ENCODE data around the gene WDR5. TPM values are rescaled to one million over a fixed set of nuclear protein-coding genes. Genes with fewer than 3 reads are reported as not detected.

Gene WDR5
- polyA plus RNA-seq, 4 donors, result 14.6 to 36.7 (median 23.2) TPM

- DNase-seq (no peak), FAIRE-seq (no peak)
- Histone ChIP-seq H3K4me1 (ENCODE audit: control insufficient read depth in 3 of 3, insufficient read depth in 2 of 3, low read depth in 1 of 3, low read length in 2 of 3) (no peaks in the 10 kb centered on the region), H3K36me3 (ENCODE audit: control insufficient read depth in 3 of 3, insufficient read depth in 2 of 3, low read depth in 1 of 3, low read length in 3 of 3) (no peaks in the 10 kb centered on the region), H3K27me3 (ENCODE audit: control insufficient read depth in 3 of 3, insufficient read depth in 3 of 3, low read length in 3 of 3) (no peaks in the 10 kb centered on the region), H3K27ac (ENCODE audit: low read depth in 1 of 3, low read length in 2 of 3) (no peak overlapping the region), H3K4me3 (ENCODE audit: low read depth in 1 of 3, low read length in 3 of 3) (no peak overlapping the region), H3K9me3 (ENCODE audit: control insufficient read depth in 2 of 2, insufficient read depth in 1 of 2, low read depth in 1 of 2, low read length in 1 of 2) (peaks cover 0 to 3% of the 10 kb centered on the region in 2 donors)
- WGBS, 3 donors, result 87 to 88% (median 87%) methylated on average over 6 of the region's 6 CpGs
Measured at GRCh38 chr9:134196911-134197310, 61.0 kb downstream of the WDR5 start.

- DNase-seq (no peak), FAIRE-seq (no peak)
- peaks cover 0 to 4% of the 10 kb centered on the region in 2 donors for H3K9me3 ChIP-seq (ENCODE audit: control insufficient read depth in 2 of 2, insufficient read depth in 1 of 2, low read depth in 1 of 2, low read length in 1 of 2)
- no peak overlapping the region for H3K27ac ChIP-seq (ENCODE audit: low read depth in 1 of 3, low read length in 2 of 3)
- no peaks in the 10 kb centered on the region for H3K27me3 ChIP-seq (ENCODE audit: control insufficient read depth in 3 of 3, insufficient read depth in 3 of 3, low read length in 3 of 3)
- H3K4me3 ChIP-seq (ENCODE audit: low read depth in 1 of 3, low read length in 3 of 3), result no peak overlapping the region
- WGBS, 3 donors, result 80 to 92% (median 86%) methylated on average over 3 of the region's 3 CpGs
- H3K36me3 ChIP-seq (ENCODE audit: control insufficient read depth in 3 of 3, insufficient read depth in 2 of 3, low read depth in 1 of 3, low read length in 3 of 3), result no peaks in the 10 kb centered on the region
- H3K4me1 ChIP-seq (ENCODE audit: control insufficient read depth in 3 of 3, insufficient read depth in 2 of 3, low read depth in 1 of 3, low read length in 2 of 3), result no peaks in the 10 kb centered on the region
Measured at GRCh38 chr9:134198791-134199190, 62.9 kb downstream of the WDR5 start.

GRCh38 chr9:134200730-134201129 is 64.8 kb downstream of the WDR5 start:
- FAIRE-seq (no peak), DNase-seq (no peak)
- H3K27me3 ChIP-seq (ENCODE audit: control insufficient read depth in 3 of 3, insufficient read depth in 3 of 3, low read length in 3 of 3), result no peaks in the 10 kb centered on the region
- peaks cover 0 to 8% (median 2%) of the 10 kb centered on the region in 3 donors for H3K4me1 ChIP-seq (ENCODE audit: control insufficient read depth in 3 of 3, insufficient read depth in 2 of 3, low read depth in 1 of 3, low read length in 2 of 3)
- H3K9me3 ChIP-seq (ENCODE audit: control insufficient read depth in 2 of 2, insufficient read depth in 1 of 2, low read depth in 1 of 2, low read length in 1 of 2), result peaks cover 0 to 8% of the 10 kb centered on the region in 2 donors
- H3K4me3 ChIP-seq (ENCODE audit: low read depth in 1 of 3, low read length in 3 of 3), result no peak overlapping the region
- WGBS, 3 donors, result 46 to 54% (median 50%) methylated on average over 1 of the region's 1 CpG
- no peaks in the 10 kb centered on the region for H3K36me3 ChIP-seq (ENCODE audit: control insufficient read depth in 3 of 3, insufficient read depth in 2 of 3, low read depth in 1 of 3, low read length in 3 of 3)
- H3K27ac ChIP-seq (ENCODE audit: low read depth in 1 of 3, low read length in 2 of 3), result no peak overlapping the region

GRCh38 chr9:134203224-134203623 is 67.3 kb downstream of the WDR5 start:
- Histone ChIP-seq H3K4me3 (ENCODE audit: low read depth in 1 of 3, low read length in 3 of 3) (no peak overlapping the region), H3K4me1 (ENCODE audit: control insufficient read depth in 3 of 3, insufficient read depth in 2 of 3, low read depth in 1 of 3, low read length in 2 of 3) (peaks cover 0 to 8% (median 2%) of the 10 kb centered on the region in 3 donors), H3K27me3 (ENCODE audit: control insufficient read depth in 3 of 3, insufficient read depth in 3 of 3, low read length in 3 of 3) (no peaks in the 10 kb centered on the region), H3K27ac (ENCODE audit: low read depth in 1 of 3, low read length in 2 of 3) (no peak overlapping the region), H3K36me3 (ENCODE audit: control insufficient read depth in 3 of 3, insufficient read depth in 2 of 3, low read depth in 1 of 3, low read length in 3 of 3) (no peaks in the 10 kb centered on the region), H3K9me3 (ENCODE audit: control insufficient read depth in 2 of 2, insufficient read depth in 1 of 2, low read depth in 1 of 2, low read length in 1 of 2) (peaks cover 0 to 8% of the 10 kb centered on the region in 2 donors)
- FAIRE-seq (no peak), DNase-seq (no peak)
- 78 to 87% (median 80%) methylated on average over 2 of the region's 2 CpGs for WGBS, 3 donors

- Histone ChIP-seq H3K27me3 (ENCODE audit: control insufficient read depth in 3 of 3, insufficient read depth in 3 of 3, low read length in 3 of 3) (no peaks in the 10 kb centered on the region), H3K27ac (ENCODE audit: low read depth in 1 of 3, low read length in 2 of 3) (no peak overlapping the region), H3K36me3 (ENCODE audit: control insufficient read depth in 3 of 3, insufficient read depth in 2 of 3, low read depth in 1 of 3, low read length in 3 of 3) (no peaks in the 10 kb centered on the region), H3K4me1 (ENCODE audit: control insufficient read depth in 3 of 3, insufficient read depth in 2 of 3, low read depth in 1 of 3, low read length in 2 of 3) (peaks cover 0 to 8% (median 2%) of the 10 kb centered on the region in 3 donors), H3K4me3 (ENCODE audit: low read depth in 1 of 3, low read length in 3 of 3) (no peak overlapping the region), H3K9me3 (ENCODE audit: control insufficient read depth in 2 of 2, insufficient read depth in 1 of 2, low read depth in 1 of 2, low read length in 1 of 2) (peaks cover 0 to 8% of the 10 kb centered on the region in 2 donors)
- WGBS, 3 donors, result 94 to 100% (median 100%) methylated on average over 1 of the region's 1 CpG
- FAIRE-seq (no peak), DNase-seq (no peak)
Measured at GRCh38 chr9:134204041-134204440, 68.2 kb downstream of the WDR5 start.

GRCh38 chr9:134204991-134205578 is 69.2 kb downstream of the WDR5 start:
- WGBS, 3 donors, result 57 to 58% (median 57%) methylated on average over 15 of the region's 15 CpGs
- peaks cover 0 to 8% of the 10 kb centered on the region in 2 donors for H3K9me3 ChIP-seq (ENCODE audit: control insufficient read depth in 2 of 2, insufficient read depth in 1 of 2, low read depth in 1 of 2, low read length in 1 of 2)
- peaks cover 0 to 8% (median 2%) of the 10 kb centered on the region in 3 donors for H3K4me1 ChIP-seq (ENCODE audit: control insufficient read depth in 3 of 3, insufficient read depth in 2 of 3, low read depth in 1 of 3, low read length in 2 of 3)
- no peaks in the 10 kb centered on the region for H3K27me3 ChIP-seq (ENCODE audit: control insufficient read depth in 3 of 3, insufficient read depth in 3 of 3, low read length in 3 of 3)
- no peak for FAIRE-seq
- peak overlapping the region in 2 of 3 donors; percentile 32 to 69 for H3K27ac ChIP-seq (ENCODE audit: low read depth in 1 of 3, low read length in 2 of 3)
- DNase-seq, result peak; percentile 31 to 48
- H3K36me3 ChIP-seq (ENCODE audit: control insufficient read depth in 3 of 3, insufficient read depth in 2 of 3, low read depth in 1 of 3, low read length in 3 of 3), result no peaks in the 10 kb centered on the region
- no peak overlapping the region for H3K4me3 ChIP-seq (ENCODE audit: low read depth in 1 of 3, low read length in 3 of 3)

GRCh38 chr9:134205672-134206310 is 69.9 kb downstream of the WDR5 start:
- no peak for FAIRE-seq

GRCh38 chr9:134206311-134207300 is 70.7 kb downstream of the WDR5 start:
- Histone ChIP-seq H3K4me1 (ENCODE audit: control insufficient read depth in 3 of 3, insufficient read depth in 2 of 3, low read depth in 1 of 3, low read length in 2 of 3) (peaks cover 0 to 8% (median 2%) of the 10 kb centered on the region in 3 donors), H3K9me3 (ENCODE audit: control insufficient read depth in 2 of 2, insufficient read depth in 1 of 2, low read depth in 1 of 2, low read length in 1 of 2) (peaks cover 0 to 5% of the 10 kb centered on the region in 2 donors), H3K36me3 (ENCODE audit: control insufficient read depth in 3 of 3, insufficient read depth in 2 of 3, low read depth in 1 of 3, low read length in 3 of 3) (no peaks in the 10 kb centered on the region), H3K27me3 (ENCODE audit: control insufficient read depth in 3 of 3, insufficient read depth in 3 of 3, low read length in 3 of 3) (no peaks in the 10 kb centered on the region), H3K4me3 (ENCODE audit: low read depth in 1 of 3, low read length in 3 of 3) (no peak overlapping the region), H3K27ac (ENCODE audit: low read depth in 1 of 3, low read length in 2 of 3) (peak overlapping the region in 1 of 3 donors; percentile 14)
- no peak for FAIRE-seq
- no peak for DNase-seq
- 82 to 84% (median 83%) methylated on average over 20 of the region's 20 CpGs for WGBS, 3 donors

More at GRCh38 chr9:134205672-134206310, 69.9 kb downstream of the WDR5 start:
- H3K4me1 ChIP-seq (ENCODE audit: control insufficient read depth in 3 of 3, insufficient read depth in 2 of 3, low read depth in 1 of 3, low read length in 2 of 3), result peaks cover 0 to 8% (median 2%) of the 10 kb centered on the region in 3 donors
- WGBS, 3 donors, result 64 to 84% (median 79%) methylated on average over 24 of the region's 24 CpGs
- DNase-seq, result peak in 1 of 2 donors; percentile 47
- H3K27ac ChIP-seq (ENCODE audit: low read depth in 1 of 3, low read length in 2 of 3), result peak overlapping the region in 2 of 3 donors; percentile 32 to 69
- peaks cover 0 to 6% of the 10 kb centered on the region in 2 donors for H3K9me3 ChIP-seq (ENCODE audit: control insufficient read depth in 2 of 2, insufficient read depth in 1 of 2, low read depth in 1 of 2, low read length in 1 of 2)
- no peaks in the 10 kb centered on the region for H3K27me3 ChIP-seq (ENCODE audit: control insufficient read depth in 3 of 3, insufficient read depth in 3 of 3, low read length in 3 of 3)
- no peaks in the 10 kb centered on the region for H3K36me3 ChIP-seq (ENCODE audit: control insufficient read depth in 3 of 3, insufficient read depth in 2 of 3, low read depth in 1 of 3, low read length in 3 of 3)
- H3K4me3 ChIP-seq (ENCODE audit: low read depth in 1 of 3, low read length in 3 of 3), result no peak overlapping the region
